Activated T-cell treated with anti-CD3 and anti-CD28 coated beads, Interleukin-2, amount 50 U/mL, for 24 hours (primary cell): ENCODE results near the gene PRKCQ.

Experiments used
- DNase-seq: peaks from one replicate; pipeline ENCODE4 v3.0.0-alpha.2; 2020
- H3K27ac Mint-ChIP-seq: 2 replicates; pipeline ENCODE4 v1.8.0; 2020; ENCODE audit warnings: mild to moderate bottlenecking, mixed read lengths
- H3K27me3 Mint-ChIP-seq: 2 replicates; pipeline ENCODE4 v1.8.0; 2020; ENCODE audit warnings: mixed read lengths
- H3K36me3 Mint-ChIP-seq: 2 replicates; pipeline ENCODE4 v1.8.0; 2020; ENCODE audit warnings: low read depth, mixed read lengths
- H3K4me1 Mint-ChIP-seq: 2 replicates; pipeline ENCODE4 v1.8.0; 2020; ENCODE audit warnings: low read depth, mixed read lengths
- H3K4me3 Mint-ChIP-seq: 2 replicates; pipeline ENCODE4 v1.8.0; 2020; ENCODE audit warnings: mild to moderate bottlenecking, moderate library complexity, mixed read lengths
- H3K9me3 Mint-ChIP-seq: 2 replicates; pipeline ENCODE4 v1.8.0; 2020; ENCODE audit warnings: mixed read lengths

The PRKCQ gene

GRCh38 chr10:6603142-6604125, 23.4 kb upstream of the PRKCQ start:
- Mint-ChIP-seq H3K27me3 (no peaks in the 10 kb centered on the region), H3K36me3 (peaks cover 40% of the 10 kb centered on the region), H3K4me3 (no peak overlapping the region), H3K27ac (no peak overlapping the region), H3K9me3 (peaks cover 12% of the 10 kb centered on the region), H3K4me1 (peaks cover 63% of the 10 kb centered on the region)
- no peak for DNase-seq

GRCh38 chr10:6602700-6603084, 22.6 kb upstream of the PRKCQ start:
- Mint-ChIP-seq H3K9me3 (peaks cover 9% of the 10 kb centered on the region), H3K27me3 (no peaks in the 10 kb centered on the region), H3K36me3 (peaks cover 37% of the 10 kb centered on the region), H3K27ac (no peak overlapping the region), H3K4me1 (peaks cover 62% of the 10 kb centered on the region), H3K4me3 (no peak overlapping the region)
- DNase-seq, result no peak

GRCh38 chr10:6602026-6602699, 22.1 kb upstream of the PRKCQ start:
- peaks cover 32% of the 10 kb centered on the region for H3K36me3 Mint-ChIP-seq
- peaks cover 9% of the 10 kb centered on the region for H3K9me3 Mint-ChIP-seq
- no peaks in the 10 kb centered on the region for H3K27me3 Mint-ChIP-seq
- no peak for DNase-seq
- peaks cover 62% of the 10 kb centered on the region for H3K4me1 Mint-ChIP-seq
- peak overlapping the region; percentile 23 for H3K27ac Mint-ChIP-seq
- H3K4me3 Mint-ChIP-seq, result no peak overlapping the region

- Mint-ChIP-seq H3K4me3 (no peak overlapping the region), H3K9me3 (peaks cover 9% of the 10 kb centered on the region), H3K36me3 (peaks cover 35% of the 10 kb centered on the region), H3K27ac (peak overlapping the region; percentile 92), H3K4me1 (peaks cover 63% of the 10 kb centered on the region), H3K27me3 (no peaks in the 10 kb centered on the region)
- no peak for DNase-seq
These were observed 21.2 kb upstream of the PRKCQ start for GRCh38 chr10:6601246-6601805.

GRCh38 chr10:6600224-6600987, 20.3 kb upstream of the PRKCQ start:
- Mint-ChIP-seq H3K4me1 (peaks cover 68% of the 10 kb centered on the region), H3K9me3 (peaks cover 9% of the 10 kb centered on the region), H3K36me3 (peaks cover 37% of the 10 kb centered on the region), H3K4me3 (peak overlapping the region; percentile 58), H3K27me3 (no peaks in the 10 kb centered on the region), H3K27ac (peak overlapping the region; percentile 92)
- DNase-seq, result peak; percentile 56

GRCh38 chr10:6598679-6599078, 18.6 kb upstream of the PRKCQ start:
- DNase-seq, result no peak
- H3K4me3 Mint-ChIP-seq, result no peak overlapping the region
- H3K36me3 Mint-ChIP-seq, result peaks cover 42% of the 10 kb centered on the region
- peak overlapping the region; percentile 68 for H3K27ac Mint-ChIP-seq
- peaks cover 9% of the 10 kb centered on the region for H3K9me3 Mint-ChIP-seq
- peaks cover 83% of the 10 kb centered on the region for H3K4me1 Mint-ChIP-seq
- H3K27me3 Mint-ChIP-seq, result no peaks in the 10 kb centered on the region

- peaks cover 52% of the 10 kb centered on the region for H3K36me3 Mint-ChIP-seq
- H3K4me1 Mint-ChIP-seq, result peaks cover 91% of the 10 kb centered on the region
- H3K27ac Mint-ChIP-seq, result peak overlapping the region; percentile 40
- H3K4me3 Mint-ChIP-seq, result no peak overlapping the region
- no peaks in the 10 kb centered on the region for H3K27me3 Mint-ChIP-seq
- peaks cover 9% of the 10 kb centered on the region for H3K9me3 Mint-ChIP-seq
- no peak for DNase-seq
These were observed 17.4 kb upstream of the PRKCQ start for GRCh38 chr10:6597478-6597877.

- no peak for DNase-seq
- H3K4me3 Mint-ChIP-seq, result peak overlapping the region; percentile 58
These were observed 15.4 kb upstream of the PRKCQ start for GRCh38 chr10:6595499-6595898.

GRCh38 chr10:6593241-6593671, 13.2 kb upstream of the PRKCQ start:
- peaks cover 96% of the 10 kb centered on the region for H3K4me1 Mint-ChIP-seq
- H3K4me3 Mint-ChIP-seq, result peak overlapping the region; percentile 15
- no peaks in the 10 kb centered on the region for H3K9me3 Mint-ChIP-seq
- DNase-seq, result no peak
- no peaks in the 10 kb centered on the region for H3K27me3 Mint-ChIP-seq
- H3K27ac Mint-ChIP-seq, result peak overlapping the region; percentile 95
- peaks cover 74% of the 10 kb centered on the region for H3K36me3 Mint-ChIP-seq

More at GRCh38 chr10:6595499-6595898, 15.4 kb upstream of the PRKCQ start:
- peaks cover 9% of the 10 kb centered on the region for H3K9me3 Mint-ChIP-seq
- H3K4me1 Mint-ChIP-seq, result peaks cover 94% of the 10 kb centered on the region
- H3K27me3 Mint-ChIP-seq, result no peaks in the 10 kb centered on the region
- H3K36me3 Mint-ChIP-seq, result peaks cover 65% of the 10 kb centered on the region
- peak overlapping the region; percentile 79 for H3K27ac Mint-ChIP-seq

GRCh38 chr10:6592080-6592479, 12.0 kb upstream of the PRKCQ start:
- no peaks in the 10 kb centered on the region for H3K27me3 Mint-ChIP-seq
- H3K4me3 Mint-ChIP-seq, result peak overlapping the region; percentile 55
- H3K27ac Mint-ChIP-seq, result peak overlapping the region; percentile 95
- H3K9me3 Mint-ChIP-seq, result no peaks in the 10 kb centered on the region
- peaks cover 95% of the 10 kb centered on the region for H3K4me1 Mint-ChIP-seq
- no peak for DNase-seq
- peaks cover 78% of the 10 kb centered on the region for H3K36me3 Mint-ChIP-seq

GRCh38 chr10:6591668-6592067, 11.6 kb upstream of the PRKCQ start:
- Mint-ChIP-seq H3K27ac (peak overlapping the region; percentile 95), H3K4me1 (peaks cover 93% of the 10 kb centered on the region), H3K4me3 (peak overlapping the region; percentile 55), H3K9me3 (no peaks in the 10 kb centered on the region), H3K27me3 (no peaks in the 10 kb centered on the region), H3K36me3 (peaks cover 77% of the 10 kb centered on the region)
- no peak for DNase-seq

- peaks cover 88% of the 10 kb centered on the region for H3K36me3 Mint-ChIP-seq
- peak overlapping the region; percentile 95 for H3K27ac Mint-ChIP-seq
- no peaks in the 10 kb centered on the region for H3K27me3 Mint-ChIP-seq
- no peak for DNase-seq
- no peaks in the 10 kb centered on the region for H3K9me3 Mint-ChIP-seq
- peaks cover 95% of the 10 kb centered on the region for H3K4me1 Mint-ChIP-seq
- H3K4me3 Mint-ChIP-seq, result no peak overlapping the region
These were observed 10.0 kb upstream of the PRKCQ start for GRCh38 chr10:6590100-6590499.

- DNase-seq, result no peak
- H3K36me3 Mint-ChIP-seq, result peaks cover 93% of the 10 kb centered on the region
- no peaks in the 10 kb centered on the region for H3K9me3 Mint-ChIP-seq
- no peak overlapping the region for H3K4me3 Mint-ChIP-seq
- H3K27ac Mint-ChIP-seq, result peak overlapping the region; percentile 95
- H3K4me1 Mint-ChIP-seq, result peaks cover 97% of the 10 kb centered on the region
- no peaks in the 10 kb centered on the region for H3K27me3 Mint-ChIP-seq
These were observed 9.4 kb upstream of the PRKCQ start for GRCh38 chr10:6589287-6590094.
